ENCODE measurements around the gene RNU6-9.
"Not testable (repeated sequence)": the region's sequence is repeated elsewhere in the genome, so short reads cannot be mapped to it uniquely, and the experiment has no call there.

Gene RNU6-9

GRCh38 chr19:873561-874041 is 19.7 kb upstream of the RNU6-9 start:
- Histone ChIP-seq H3K27me3 (ENCODE audit: control insufficient read depth, insufficient read depth, low read length) (no peaks in the 10 kb centered on the region), H3K9me3 (ENCODE audit: control insufficient read depth, low read depth, low read length) (no peaks in the 10 kb centered on the region), H3K4me3 (ENCODE audit: low read length) (no peak overlapping the region), H3K9ac (ENCODE audit: low read length) (no peak overlapping the region), H3K36me3 (ENCODE audit: control insufficient read depth, low read depth, low read length) (peaks cover 13% of the 10 kb centered on the region), H3K27ac (ENCODE audit: low read length) (no peak overlapping the region), H3K4me1 (ENCODE audit: control insufficient read depth, low read depth, low read length) (no peaks in the 10 kb centered on the region)

GRCh38 chr19:875265-875879 is 17.9 kb upstream of the RNU6-9 start:
- H3K27me3 ChIP-seq (ENCODE audit: control insufficient read depth, insufficient read depth, low read length) = no peaks in the 10 kb centered on the region
- H3K9me3 ChIP-seq (ENCODE audit: control insufficient read depth, low read depth, low read length) = no peaks in the 10 kb centered on the region
- H3K27ac ChIP-seq (ENCODE audit: low read length) = no peak overlapping the region
- H3K4me1 ChIP-seq (ENCODE audit: control insufficient read depth, low read depth, low read length) = no peaks in the 10 kb centered on the region
- no peak overlapping the region for H3K9ac ChIP-seq (ENCODE audit: low read length)
- no peak overlapping the region for H3K4me3 ChIP-seq (ENCODE audit: low read length)
- H3K36me3 ChIP-seq (ENCODE audit: control insufficient read depth, low read depth, low read length) = peaks cover 8% of the 10 kb centered on the region

- Histone ChIP-seq H3K27ac (ENCODE audit: low read length) (no peak overlapping the region), H3K27me3 (ENCODE audit: control insufficient read depth, insufficient read depth, low read length) (no peaks in the 10 kb centered on the region), H3K9ac (ENCODE audit: low read length) (no peak overlapping the region), H3K9me3 (ENCODE audit: control insufficient read depth, low read depth, low read length) (no peaks in the 10 kb centered on the region), H3K4me1 (ENCODE audit: control insufficient read depth, low read depth, low read length) (no peaks in the 10 kb centered on the region), H3K4me3 (ENCODE audit: low read length) (no peak overlapping the region), H3K36me3 (ENCODE audit: control insufficient read depth, low read depth, low read length) (peaks cover 10% of the 10 kb centered on the region)
These were observed 17.2 kb upstream of the RNU6-9 start for GRCh38 chr19:876089-876488.

- no peaks in the 10 kb centered on the region for H3K9me3 ChIP-seq (ENCODE audit: control insufficient read depth, low read depth, low read length)
- H3K4me1 ChIP-seq (ENCODE audit: control insufficient read depth, low read depth, low read length) = no peaks in the 10 kb centered on the region
- H3K9ac ChIP-seq (ENCODE audit: low read length) = no peak overlapping the region
- H3K27ac ChIP-seq (ENCODE audit: low read length) = no peak overlapping the region
- H3K27me3 ChIP-seq (ENCODE audit: control insufficient read depth, insufficient read depth, low read length) = no peaks in the 10 kb centered on the region
- peaks cover 15% of the 10 kb centered on the region for H3K36me3 ChIP-seq (ENCODE audit: control insufficient read depth, low read depth, low read length)
- no peak overlapping the region for H3K4me3 ChIP-seq (ENCODE audit: low read length)
These were observed 16.4 kb upstream of the RNU6-9 start for GRCh38 chr19:876780-877314.

- H3K36me3 ChIP-seq (ENCODE audit: control insufficient read depth, low read depth, low read length) = peaks cover 17% of the 10 kb centered on the region
- not testable (repeated sequence) for H3K4me3 ChIP-seq (ENCODE audit: low read length); H3K4me1 ChIP-seq (ENCODE audit: control insufficient read depth, low read depth, low read length); H3K27me3 ChIP-seq (ENCODE audit: control insufficient read depth, insufficient read depth, low read length); H3K27ac ChIP-seq (ENCODE audit: low read length); H3K9me3 ChIP-seq (ENCODE audit: control insufficient read depth, low read depth, low read length); H3K9ac ChIP-seq (ENCODE audit: low read length)
These were observed 15.2 kb upstream of the RNU6-9 start for GRCh38 chr19:877992-878660.

- H3K36me3 ChIP-seq (ENCODE audit: control insufficient read depth, low read depth, low read length) = peaks cover 17% of the 10 kb centered on the region
- not testable (repeated sequence) for H3K9ac ChIP-seq (ENCODE audit: low read length); H3K27ac ChIP-seq (ENCODE audit: low read length); H3K27me3 ChIP-seq (ENCODE audit: control insufficient read depth, insufficient read depth, low read length); H3K9me3 ChIP-seq (ENCODE audit: control insufficient read depth, low read depth, low read length); H3K4me3 ChIP-seq (ENCODE audit: low read length); H3K4me1 ChIP-seq (ENCODE audit: control insufficient read depth, low read depth, low read length)
These were observed 14.3 kb upstream of the RNU6-9 start for GRCh38 chr19:878751-879561.

GRCh38 chr19:879711-880438 is 13.4 kb upstream of the RNU6-9 start:
- H3K27me3 ChIP-seq (ENCODE audit: control insufficient read depth, insufficient read depth, low read length) = no peaks in the 10 kb centered on the region

GRCh38 chr19:881385-882071 is 11.8 kb upstream of the RNU6-9 start:
- Histone ChIP-seq H3K4me1 (ENCODE audit: control insufficient read depth, low read depth, low read length) (no peaks in the 10 kb centered on the region), H3K9ac (ENCODE audit: low read length) (no peak overlapping the region), H3K4me3 (ENCODE audit: low read length) (no peak overlapping the region), H3K27me3 (ENCODE audit: control insufficient read depth, insufficient read depth, low read length) (no peaks in the 10 kb centered on the region), H3K36me3 (ENCODE audit: control insufficient read depth, low read depth, low read length) (peaks cover 23% of the 10 kb centered on the region), H3K9me3 (ENCODE audit: control insufficient read depth, low read depth, low read length) (no peaks in the 10 kb centered on the region), H3K27ac (ENCODE audit: low read length) (no peak overlapping the region)

More at GRCh38 chr19:879711-880438, 13.4 kb upstream of the RNU6-9 start:
- peaks cover 17% of the 10 kb centered on the region for H3K36me3 ChIP-seq (ENCODE audit: control insufficient read depth, low read depth, low read length)
- no peak overlapping the region for H3K4me3 ChIP-seq (ENCODE audit: low read length)
- no peaks in the 10 kb centered on the region for H3K4me1 ChIP-seq (ENCODE audit: control insufficient read depth, low read depth, low read length)
- H3K9ac ChIP-seq (ENCODE audit: low read length) = no peak overlapping the region
- H3K27ac ChIP-seq (ENCODE audit: low read length) = no peak overlapping the region
- H3K9me3 ChIP-seq (ENCODE audit: control insufficient read depth, low read depth, low read length) = no peaks in the 10 kb centered on the region

- peaks cover 24% of the 10 kb centered on the region for H3K36me3 ChIP-seq (ENCODE audit: control insufficient read depth, low read depth, low read length)
- no peak overlapping the region for H3K4me3 ChIP-seq (ENCODE audit: low read length)
- no peak overlapping the region for H3K27ac ChIP-seq (ENCODE audit: low read length)
- no peaks in the 10 kb centered on the region for H3K27me3 ChIP-seq (ENCODE audit: control insufficient read depth, insufficient read depth, low read length)
- no peaks in the 10 kb centered on the region for H3K4me1 ChIP-seq (ENCODE audit: control insufficient read depth, low read depth, low read length)
- H3K9ac ChIP-seq (ENCODE audit: low read length) = no peak overlapping the region
- H3K9me3 ChIP-seq (ENCODE audit: control insufficient read depth, low read depth, low read length) = no peaks in the 10 kb centered on the region
These were observed 10.3 kb upstream of the RNU6-9 start for GRCh38 chr19:882871-883497.

- no peaks in the 10 kb centered on the region for H3K27me3 ChIP-seq (ENCODE audit: control insufficient read depth, insufficient read depth, low read length)
- no peaks in the 10 kb centered on the region for H3K4me1 ChIP-seq (ENCODE audit: control insufficient read depth, low read depth, low read length)
- H3K9me3 ChIP-seq (ENCODE audit: control insufficient read depth, low read depth, low read length) = no peaks in the 10 kb centered on the region
- H3K4me3 ChIP-seq (ENCODE audit: low read length) = no peak overlapping the region
- H3K27ac ChIP-seq (ENCODE audit: low read length) = no peak overlapping the region
- H3K9ac ChIP-seq (ENCODE audit: low read length) = no peak overlapping the region
- peaks cover 24% of the 10 kb centered on the region for H3K36me3 ChIP-seq (ENCODE audit: control insufficient read depth, low read depth, low read length)
These were observed 9.5 kb upstream of the RNU6-9 start for GRCh38 chr19:883661-884211.

Data from iPS-18a (cell line).